Right lobe of liver (tissue), 6 donors: ENCODE data around the gene TIMMDC1. TPM values are rescaled to one million over a fixed set of nuclear protein-coding genes. Genes with fewer than 3 reads are reported as not detected.

Experiments used
- ATAC-seq, 4 donors: fragments of 200-7000 bp; cut with Tn5 transposase; one replicate each; pipeline ENCODE4 v1.9.1; 2020; ENCODE audit warnings: mild to moderate bottlenecking in 4 of 4, moderate library complexity in 4 of 4
- DNase-seq, 3 donors: peaks; one replicate each; pipeline ENCODE4 v3.0.0-alpha.2; 2020
- H3K27ac ChIP-seq, 3 donors: fragments of 200-600 bp; one replicate each; pipeline ENCODE4 v1.8.0; 2022
- H3K27me3 ChIP-seq, 2 donors: fragments of 200-600 bp; one replicate each; pipeline ENCODE4 v1.8.0; 2022
- H3K36me3 ChIP-seq, 4 donors: fragments of 200-600 bp; sonication (generic) in 1 of 4; one replicate each; pipeline versions ENCODE4 v1.5.1 to v1.8.0; 2017 to 2022; ENCODE audit warnings: control low read depth in 1 of 4
- H3K4me1 ChIP-seq, 4 donors: fragments of 200-600 bp; sonication (generic) in 1 of 4; one replicate each; pipeline versions ENCODE4 v1.5.1 to v1.8.0; 2017 to 2022; ENCODE audit warnings: control low read depth in 1 of 4
- H3K4me3 ChIP-seq, 3 donors: fragments of 200-600 bp; one replicate each; pipeline ENCODE4 v1.8.0; 2022
- H3K9me3 ChIP-seq, 4 donors: fragments of 200-600 bp; sonication (generic) in 1 of 4; one replicate each; pipeline versions ENCODE4 v1.5.1 to v1.8.0; 2017 to 2022; ENCODE audit warnings: control low read depth in 1 of 4
- POLR2A ChIP-seq: fragments of 450-650 bp; IDR thresholded peaks from one replicate; pipeline ENCODE4 v1.6.1; 2017; ENCODE audit warnings: antibody characterized with exemption, mild to moderate bottlenecking
- WGBS: methylation state at CpG from one replicate; pipeline ENCODE4 v1.1.6; 2018; ENCODE audit warnings: low coverage, low lambda C conversion rate; ENCODE audit not compliant: insufficient coverage; ENCODE audit errors: missing lambda C conversion rate; 5-methylcytosine and 5-hydroxymethylcytosine counted together
- intact Hi-C, 2 donors: fragments of 100-400 bp; cut with DNase I; formaldehyde crosslinking; loops; one replicate each; pipeline versions ENCODE4 v1.11.2 to v1.14.1; 2022
- total RNA-seq, 6 experiments: library from RNA; depleted of rRNA in 2 of 6; stranded (reverse); fragments of >200 nt in 2 of 6; fragmentation: NEBNext Ultra II Directional in 3 of 6; extraction: Animal tissue kit (Norgen Biotek cat#: 25700) in 3 of 6; gene quantifications; one replicate each; pipeline versions ENCODE4 v1.1.0 to v1.2.4, GENCODE V29; 2016 to 2023
- TF ChIP-seq, protein P1 (sequence below), 4 donors: fragments of 200-600 bp in 3 of 4; fragments of 450-650 bp in 1 of 4; IDR thresholded peaks; one replicate each; pipeline versions ENCODE4 v1.5.1 to v1.8.0; 2016 to 2022; ENCODE audit warnings: antibody characterized with exemption in 4 of 4, mild to moderate bottlenecking in 2 of 4
- donor health status: DM: no; HTN: yes; CAD: no.
- donor health status: DM: no; HTN: no; CAD: no.
- donor health status: DM: no; HTN: no; CAD: no.
- donor health status: DM: no; HTN: yes; CAD: no.
- donor health status: DM: no; HTN: yes; CAD: no.

The TIMMDC1 gene
- total RNA-seq, 6 experiments from 2014 or later, result 16.4 to 63.5 (median 42.8) TPM

DNA sequence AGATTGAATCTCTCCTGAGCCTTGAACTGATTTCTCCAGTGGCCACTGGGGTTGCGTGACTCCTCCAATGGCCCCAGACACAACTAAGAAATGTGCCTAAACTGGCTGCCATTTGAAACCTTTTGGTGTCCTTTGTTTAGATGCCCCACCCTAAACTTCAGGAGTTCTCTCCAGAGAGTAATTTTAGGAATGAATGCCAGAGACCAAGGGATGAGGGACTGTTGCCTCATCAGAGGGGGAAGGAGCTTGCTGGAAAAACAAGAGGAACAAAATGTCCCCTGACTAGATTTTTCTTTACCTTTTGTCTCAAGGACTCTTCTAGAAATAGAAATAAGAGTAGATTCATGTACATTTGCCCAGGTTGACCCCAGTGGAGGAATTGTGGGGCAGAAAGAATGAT, 72.9 kb downstream of the TIMMDC1 start:
- WGBS, result 100% methylated on average over 1 of the region's 1 CpG
- H3K4me3 ChIP-seq, result no peak overlapping the region
- H3K9me3 ChIP-seq, result no peaks in the 10 kb centered on the region
- no peaks in the 10 kb centered on the region for H3K27me3 ChIP-seq
- TF ChIP-seq POLR2A, result no peak
- TF ChIP-seq, protein P1, sequence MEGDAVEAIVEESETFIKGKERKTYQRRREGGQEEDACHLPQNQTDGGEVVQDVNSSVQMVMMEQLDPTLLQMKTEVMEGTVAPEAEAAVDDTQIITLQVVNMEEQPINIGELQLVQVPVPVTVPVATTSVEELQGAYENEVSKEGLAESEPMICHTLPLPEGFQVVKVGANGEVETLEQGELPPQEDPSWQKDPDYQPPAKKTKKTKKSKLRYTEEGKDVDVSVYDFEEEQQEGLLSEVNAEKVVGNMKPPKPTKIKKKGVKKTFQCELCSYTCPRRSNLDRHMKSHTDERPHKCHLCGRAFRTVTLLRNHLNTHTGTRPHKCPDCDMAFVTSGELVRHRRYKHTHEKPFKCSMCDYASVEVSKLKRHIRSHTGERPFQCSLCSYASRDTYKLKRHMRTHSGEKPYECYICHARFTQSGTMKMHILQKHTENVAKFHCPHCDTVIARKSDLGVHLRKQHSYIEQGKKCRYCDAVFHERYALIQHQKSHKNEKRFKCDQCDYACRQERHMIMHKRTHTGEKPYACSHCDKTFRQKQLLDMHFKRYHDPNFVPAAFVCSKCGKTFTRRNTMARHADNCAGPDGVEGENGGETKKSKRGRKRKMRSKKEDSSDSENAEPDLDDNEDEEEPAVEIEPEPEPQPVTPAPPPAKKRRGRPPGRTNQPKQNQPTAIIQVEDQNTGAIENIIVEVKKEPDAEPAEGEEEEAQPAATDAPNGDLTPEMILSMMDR (IDR thresholded peaks at IDR 0.05), result no peak
- no peaks in the 10 kb centered on the region for H3K36me3 ChIP-seq
- H3K27ac ChIP-seq, result peak overlapping the region in 2 of 3 donors; percentile 37 to 47
- DNase-seq, result no peak
- intact Hi-C loops, result no loop called here
- no peak for ATAC-seq
- H3K4me1 ChIP-seq, result no peaks in the 10 kb centered on the region

DNA sequence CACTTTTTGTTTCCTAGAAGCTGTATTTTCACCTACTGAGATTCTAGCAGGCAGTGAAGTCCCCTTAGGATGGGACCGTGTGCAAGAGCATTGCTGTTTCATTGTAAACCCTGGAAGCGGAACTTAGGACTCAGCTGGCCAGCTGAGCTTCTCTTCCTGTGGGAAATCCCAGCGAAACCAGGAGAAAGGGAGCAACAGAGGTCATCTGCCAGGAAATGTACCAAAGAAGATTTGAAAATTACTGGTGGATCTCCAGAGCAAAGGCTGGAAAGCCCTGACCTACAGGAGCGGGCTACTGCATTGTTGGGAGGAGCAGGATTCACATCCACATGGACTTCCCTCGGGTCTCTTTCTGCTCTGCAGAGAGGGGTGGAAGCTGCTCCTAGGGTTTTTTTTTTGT, 73.3 kb downstream of the TIMMDC1 start:
- 49% methylated on average over 2 of the region's 5 CpGs for WGBS
- Histone ChIP-seq H3K4me3 (no peak overlapping the region), H3K27me3 (no peaks in the 10 kb centered on the region), H3K9me3 (no peaks in the 10 kb centered on the region), H3K4me1 (no peaks in the 10 kb centered on the region), H3K36me3 (no peaks in the 10 kb centered on the region), H3K27ac (no peak overlapping the region)
- ATAC-seq (peak; percentile 50 to 75 (median 58)), DNase-seq (no peak)
- no peak for TF ChIP-seq POLR2A
- TF ChIP-seq, protein P1 (IDR thresholded peaks at IDR 0.05), result no peak
- intact Hi-C loops, result no loop called here

Other genes starting within 250 kb of the TIMMDC1 start
- 1 to 10 TPM; 1.6 to 8.7 (median 4.9) TPM for gene ARHGAP31, start 204.2 kb upstream of the TIMMDC1 start, total RNA-seq
- 10 to 100 TPM; 14.9 to 34.6 (median 20.9) TPM for gene TMEM39A, start 34.9 kb upstream of the TIMMDC1 start, total RNA-seq
- gene POGLUT1, start 29.6 kb upstream of the TIMMDC1 start, total RNA-seq, result 1 to 10 TPM; 5.8 to 8.0 (median 7.4) TPM
- gene CD80, start 61.1 kb downstream of the TIMMDC1 start, total RNA-seq, result 1 to 10 TPM in 2 of 6 experiments, under 1 TPM in 4; 0.26 to 1.3 (median 0.51) TPM
- 1 to 10 TPM; 2.5 to 3.8 (median 2.8) TPM for gene ADPRH, start 80.9 kb downstream of the TIMMDC1 start, total RNA-seq
- 10 to 100 TPM in 5 of 6 experiments, 1 to 10 TPM in 1; 9.9 to 30.2 (median 15.9) TPM for gene PLA1A, start 99.3 kb downstream of the TIMMDC1 start, total RNA-seq
- gene POPDC2, start 162.0 kb downstream of the TIMMDC1 start, total RNA-seq, result under 1 TPM; 0.43 to 0.92 (median 0.68) TPM
- gene COX17, start 178.9 kb downstream of the TIMMDC1 start, total RNA-seq, result 10 to 100 TPM; 23.9 to 40.8 (median 33.0) TPM
- gene CFAP91, start 204.5 kb downstream of the TIMMDC1 start, total RNA-seq, result 1 to 10 TPM in 3 of 6 experiments, under 1 TPM in 3; 0.09 to 5.7 (median 1.1) TPM